ENCODE results near the gene PREX1.

GRCh38 chr20:48599106-48599747 is 228.6 kb downstream of the PREX1 start:
- TF ChIP-seq MAX (IDR thresholded peaks at IDR 0.05; ENCODE audit: low read depth) (no peak), MXI1 (IDR thresholded peaks at IDR 0.05; ENCODE audit: low read depth, low read length) (no peak), ELF1 (IDR thresholded peaks at IDR 0.05) (no peak), TCF12 (IDR thresholded peaks at IDR 0.05) (no peak), MEF2A (IDR thresholded peaks at IDR 0.05; ENCODE audit: borderline replicate concordance, low read depth) (no peak), TEAD4 (IDR thresholded peaks at IDR 0.05; ENCODE audit: borderline replicate concordance, insufficient read depth) (no peak)
- TF ChIP-seq, protein P1, sequence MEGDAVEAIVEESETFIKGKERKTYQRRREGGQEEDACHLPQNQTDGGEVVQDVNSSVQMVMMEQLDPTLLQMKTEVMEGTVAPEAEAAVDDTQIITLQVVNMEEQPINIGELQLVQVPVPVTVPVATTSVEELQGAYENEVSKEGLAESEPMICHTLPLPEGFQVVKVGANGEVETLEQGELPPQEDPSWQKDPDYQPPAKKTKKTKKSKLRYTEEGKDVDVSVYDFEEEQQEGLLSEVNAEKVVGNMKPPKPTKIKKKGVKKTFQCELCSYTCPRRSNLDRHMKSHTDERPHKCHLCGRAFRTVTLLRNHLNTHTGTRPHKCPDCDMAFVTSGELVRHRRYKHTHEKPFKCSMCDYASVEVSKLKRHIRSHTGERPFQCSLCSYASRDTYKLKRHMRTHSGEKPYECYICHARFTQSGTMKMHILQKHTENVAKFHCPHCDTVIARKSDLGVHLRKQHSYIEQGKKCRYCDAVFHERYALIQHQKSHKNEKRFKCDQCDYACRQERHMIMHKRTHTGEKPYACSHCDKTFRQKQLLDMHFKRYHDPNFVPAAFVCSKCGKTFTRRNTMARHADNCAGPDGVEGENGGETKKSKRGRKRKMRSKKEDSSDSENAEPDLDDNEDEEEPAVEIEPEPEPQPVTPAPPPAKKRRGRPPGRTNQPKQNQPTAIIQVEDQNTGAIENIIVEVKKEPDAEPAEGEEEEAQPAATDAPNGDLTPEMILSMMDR (IDR thresholded peaks at IDR 0.05), result no peak
